GM19023 (cell line): ENCODE results near the gene RNU2-1.
"Not testable (repeated sequence)": the region's sequence is repeated elsewhere in the genome, so short reads cannot be mapped to it uniquely, and the experiment has no call there.

ENCODE experiments used
- ATAC-seq: cut with Tn5 transposase; IDR thresholded peaks from one replicate; pipeline ENCODE4 v1.9.1; 2021; ENCODE audit warnings: mild to moderate bottlenecking, moderate library complexity; ENCODE audit not compliant: unreplicated experiment

The RNU2-1 gene

GRCh38 chr17:43233877-43234276, at the start of gene RNU2-1:
Gene RNU2-1 (minus strand): TSS chr17:43233977.
- not testable (repeated sequence) for ATAC-seq

- not testable (repeated sequence) for ATAC-seq
Measured at GRCh38 chr17:43272914-43273313, 39.1 kb upstream of the RNU2-1 start.

DNA sequence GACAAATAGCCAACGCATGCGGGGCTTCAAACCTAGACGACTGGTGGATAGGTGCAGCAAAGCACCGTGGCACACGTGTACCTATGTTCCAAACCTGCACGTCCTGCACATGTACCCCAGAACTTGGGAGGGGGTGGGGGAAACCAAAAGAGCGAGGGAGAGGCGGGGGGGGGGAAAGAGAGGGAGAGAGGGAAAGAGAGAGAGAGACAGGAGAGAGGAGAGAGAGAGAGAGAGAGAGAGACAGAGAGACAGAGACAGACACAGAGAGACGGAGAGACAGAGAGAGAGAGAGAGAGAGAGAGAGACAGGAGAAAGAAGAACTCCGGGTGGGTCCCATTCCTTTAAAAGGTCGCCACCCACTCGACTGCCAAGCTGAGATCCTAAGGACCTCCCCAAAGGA, 38.7 kb upstream of the RNU2-1 start:
- ATAC-seq, result not testable (repeated sequence)

DNA sequence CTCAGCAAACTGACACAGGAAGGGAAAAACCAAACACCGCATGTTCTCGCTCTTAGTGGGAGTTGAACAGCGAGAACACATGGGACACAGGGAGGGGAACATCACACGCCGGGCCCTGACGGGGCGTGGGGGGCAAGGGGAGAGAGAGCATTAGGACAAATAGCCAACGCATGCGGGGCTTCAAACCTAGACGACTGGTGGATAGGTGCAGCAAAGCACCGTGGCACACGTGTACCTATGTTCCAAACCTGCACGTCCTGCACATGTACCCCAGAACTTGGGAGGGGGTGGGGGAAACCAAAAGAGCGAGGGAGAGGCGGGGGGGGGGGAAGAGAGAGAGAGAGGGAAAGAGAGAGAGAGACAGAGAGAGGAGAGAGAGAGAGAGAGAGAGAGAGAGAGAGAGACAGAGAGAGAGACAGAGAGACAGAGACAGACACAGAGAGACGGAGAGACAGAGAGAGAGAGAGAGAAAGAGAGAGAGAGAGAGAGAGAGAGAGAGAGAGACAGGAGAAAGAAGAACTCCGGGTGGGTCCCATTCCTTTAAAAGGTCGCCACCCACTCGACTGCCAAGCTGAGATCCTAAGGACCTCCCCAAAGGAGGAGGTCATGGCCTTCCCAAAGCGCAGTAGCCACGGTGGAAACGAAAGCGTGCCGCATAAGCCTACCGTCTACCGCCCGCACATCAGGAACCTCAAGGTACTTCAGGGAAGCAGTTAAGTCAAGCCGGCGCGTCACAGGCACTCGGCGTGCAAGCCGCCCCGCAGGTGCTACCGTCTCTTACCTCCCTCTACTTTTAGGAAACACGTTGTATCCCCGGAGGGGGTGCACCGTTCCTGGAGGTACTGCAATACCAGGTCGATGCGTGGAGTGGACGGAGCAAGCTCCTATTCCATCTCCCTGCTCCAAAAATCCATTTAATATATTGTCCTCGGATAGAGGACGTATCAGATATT, 37.1 kb upstream of the RNU2-1 start:
- ATAC-seq, result not testable (repeated sequence)

DNA sequence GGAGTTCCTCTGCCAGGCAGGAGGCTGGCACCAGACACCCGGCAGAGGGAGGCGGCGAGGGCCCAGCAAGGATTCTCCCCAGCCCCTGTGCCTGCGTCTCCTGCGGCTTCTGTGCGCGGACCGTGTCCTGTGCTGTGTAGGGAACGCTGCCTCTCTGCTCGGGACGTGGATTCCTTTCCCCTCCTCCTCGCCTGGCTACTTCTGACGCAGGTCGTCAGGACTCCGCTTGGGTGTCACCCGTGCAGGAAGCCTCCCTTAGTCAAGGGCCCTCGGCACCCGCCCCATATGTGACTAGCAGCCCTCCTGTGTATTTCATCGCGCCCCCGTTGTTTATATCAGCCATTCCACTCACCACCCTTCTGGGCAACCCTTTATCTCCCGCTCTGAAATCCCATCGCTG, 12.7 kb upstream of the RNU2-1 start:
- ATAC-seq, result not testable (repeated sequence)

GRCh38 chr17:43240596-43241352, 7.0 kb upstream of the RNU2-1 start:
- ATAC-seq, result not testable (repeated sequence)

DNA sequence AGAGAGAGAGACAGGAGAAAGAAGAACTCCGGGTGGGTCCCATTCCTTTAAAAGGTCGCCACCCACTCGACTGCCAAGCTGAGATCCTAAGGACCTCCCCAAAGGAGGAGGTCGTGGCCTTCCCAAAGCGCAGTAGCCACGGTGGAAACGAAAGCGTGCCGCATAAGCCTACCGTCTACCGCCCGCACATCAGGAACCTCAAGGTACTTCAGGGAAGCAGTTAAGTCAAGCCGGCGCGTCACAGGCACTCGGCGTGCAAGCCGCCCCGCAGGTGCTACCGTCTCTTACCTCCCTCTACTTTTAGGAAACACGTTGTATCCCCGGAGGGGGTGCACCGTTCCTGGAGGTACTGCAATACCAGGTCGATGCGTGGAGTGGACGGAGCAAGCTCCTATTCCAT, 5.8 kb upstream of the RNU2-1 start:
- ATAC-seq, result not testable (repeated sequence)

GRCh38 chr17:43233263-43233662, 514 bp downstream of the RNU2-1 start:
- not testable (repeated sequence) for ATAC-seq

DNA sequence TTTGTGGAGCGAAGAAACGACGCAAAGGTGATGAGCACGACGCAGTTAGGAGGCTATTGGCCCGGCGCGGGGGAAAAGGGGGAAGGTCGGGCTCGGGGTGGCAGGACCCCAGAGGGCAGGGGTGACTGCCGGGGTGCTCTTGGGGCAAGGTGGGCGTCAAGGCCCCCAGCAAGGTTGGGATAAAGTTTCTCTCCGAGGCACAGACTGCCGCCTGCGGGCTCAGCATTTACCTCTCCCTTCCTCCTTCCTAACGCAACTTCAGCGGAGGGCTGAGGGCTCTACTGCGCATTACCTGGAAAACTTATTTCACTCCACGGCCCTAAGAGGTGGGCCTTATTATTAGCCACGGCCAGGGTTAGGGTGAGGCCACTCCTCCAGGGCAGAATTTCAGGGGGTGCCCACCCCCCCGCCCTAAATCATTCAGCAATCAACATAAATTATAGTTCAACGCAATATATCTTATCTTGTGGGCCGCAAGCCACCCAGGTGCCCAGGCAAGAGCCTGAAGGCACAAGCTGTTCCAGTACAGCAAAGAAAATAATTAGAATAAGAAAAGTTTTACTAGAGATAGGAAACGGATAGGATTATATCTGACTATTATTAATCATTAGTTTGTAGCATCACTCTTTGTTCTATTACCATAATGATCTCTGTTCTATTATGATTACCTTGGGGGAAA, 1.6 kb downstream of the RNU2-1 start:
- ATAC-seq, result not testable (repeated sequence)

GRCh38 chr17:43231205-43232020, 2.4 kb downstream of the RNU2-1 start:
- not testable (repeated sequence) for ATAC-seq

DNA sequence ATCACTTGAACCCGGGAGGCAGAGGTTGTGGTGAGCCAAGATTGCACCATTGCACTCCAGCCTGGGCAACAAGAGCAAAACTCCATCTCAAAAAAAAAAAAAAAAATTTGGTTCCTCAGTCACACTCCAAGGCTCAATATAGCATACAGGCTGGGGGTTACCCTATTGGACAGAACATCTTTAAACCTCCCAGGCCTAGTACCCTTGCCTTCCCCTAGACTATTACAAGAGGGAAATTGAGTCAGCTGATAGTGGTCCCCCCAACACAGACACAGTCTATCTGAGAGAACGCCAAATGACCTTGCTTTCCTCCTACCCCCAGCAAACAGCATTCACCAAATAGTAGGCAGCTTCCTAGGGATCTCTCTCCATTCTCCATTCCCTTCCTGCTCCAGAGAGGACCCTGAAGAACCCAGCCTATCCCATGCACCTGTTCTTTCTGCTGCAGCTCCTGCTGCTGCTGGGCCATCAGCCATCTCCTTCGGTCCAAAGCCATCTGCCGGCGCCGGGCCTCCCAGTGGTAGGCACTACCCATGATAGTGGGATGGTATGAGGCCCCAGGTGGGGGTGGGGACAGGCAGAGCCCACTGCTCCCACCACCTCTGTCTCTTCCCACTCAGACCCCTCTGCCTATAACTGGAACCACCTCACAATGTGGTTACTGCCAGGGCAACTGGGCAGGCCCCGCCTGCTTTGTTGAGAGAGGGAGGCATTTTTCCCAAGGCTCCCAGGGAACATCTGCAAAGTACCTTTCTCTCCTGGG, 5.6 kb downstream of the RNU2-1 start, which contains the start of gene CCDC200:
Gene CCDC200, minus strand, starts transcription at position 604 of the 763 bp plus-strand sequence. Its CDS starts 69 bp downstream, at position 535.
- ATAC-seq, result not testable (repeated sequence)

- ATAC-seq, result no peak
Measured at GRCh38 chr17:43226393-43226792, 7.4 kb downstream of the RNU2-1 start.

GRCh38 chr17:43224146-43224705, 9.6 kb downstream of the RNU2-1 start:
- ATAC-seq, result no peak

- no peak for ATAC-seq
Measured at GRCh38 chr17:43220511-43221125, 13.2 kb downstream of the RNU2-1 start.

GRCh38 chr17:43219746-43220380, 13.9 kb downstream of the RNU2-1 start:
- ATAC-seq, result no peak

DNA sequence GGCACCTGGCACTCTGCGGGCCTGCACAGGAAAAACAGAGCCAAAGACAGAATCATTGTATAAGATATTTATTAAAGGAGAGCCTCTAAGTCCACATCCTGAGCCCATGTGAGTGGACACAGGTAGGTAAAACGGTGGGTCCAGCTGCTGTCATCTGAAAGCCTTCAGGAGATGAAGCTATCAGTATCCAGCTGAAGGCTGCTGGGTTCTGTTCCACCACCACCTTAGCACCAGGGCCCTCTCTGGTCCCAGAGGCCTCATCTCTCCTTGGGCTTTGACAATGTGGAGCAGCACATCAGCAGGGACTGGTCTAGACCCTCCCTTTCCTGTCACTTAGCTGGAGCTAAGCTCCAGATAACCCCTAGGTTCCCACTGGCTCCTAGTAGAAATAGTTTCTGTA, 14.8 kb downstream of the RNU2-1 start:
- no peak for ATAC-seq

DNA sequence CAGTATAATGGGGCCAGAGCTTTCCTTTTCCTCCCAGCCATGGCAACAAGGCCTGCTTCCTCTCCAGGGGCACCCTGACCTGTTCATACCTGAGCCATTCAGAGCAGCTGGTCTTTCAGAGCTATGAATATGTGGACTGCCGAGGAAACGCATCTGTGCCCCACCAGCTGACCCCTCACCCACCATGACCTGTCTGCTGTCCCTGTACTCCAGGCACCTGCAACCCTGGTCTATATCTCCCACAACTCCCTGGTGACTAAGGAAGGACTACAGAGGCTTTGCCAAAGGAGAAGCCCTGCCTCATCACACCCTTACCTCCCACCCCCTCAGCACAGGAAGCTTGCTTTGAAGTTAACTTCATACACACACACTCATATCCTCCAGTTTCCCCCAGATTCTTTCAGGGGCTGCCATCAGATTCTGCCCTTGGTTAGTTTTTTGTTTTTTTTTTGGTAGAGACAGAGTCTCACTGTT, 16.1 kb downstream of the RNU2-1 start:
- ATAC-seq, result no peak
